Measurements from ENCODE around the gene EFCAB10.

EFCAB10 gene, protein sequence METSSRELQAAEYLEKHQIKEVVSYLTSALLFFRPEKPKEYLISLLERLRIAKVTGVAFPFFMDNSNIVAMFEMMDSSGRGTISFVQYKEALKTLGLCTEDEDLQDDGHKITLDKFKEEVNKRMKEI

GRCh38 chr7:105581066-105581811 is at the start of gene EFCAB10:
Gene EFCAB10 (minus strand): TSS chr7:105581493. CDS start chr7:105581463, 30 bp downstream.
- DNase-seq (ENCODE audit: low read depth) = peak; percentile 52

DNA sequence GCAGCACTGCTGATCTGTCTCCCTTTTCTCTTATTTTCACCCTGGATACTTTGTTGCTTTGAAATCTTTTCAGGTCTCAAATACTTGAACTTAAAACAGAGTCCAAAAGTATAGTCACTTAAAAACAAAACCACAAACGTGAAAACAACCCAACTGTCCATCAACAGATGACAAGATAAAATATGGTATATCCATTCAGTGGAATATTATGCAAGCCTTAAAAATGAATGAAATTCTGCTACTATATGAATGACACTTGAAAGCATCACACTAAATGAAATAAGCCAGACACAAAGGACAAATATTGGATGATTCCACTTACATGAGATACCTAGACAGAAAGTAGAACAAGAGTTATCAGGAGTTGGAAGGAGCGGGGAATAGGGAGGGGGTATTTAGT is 44.7 kb upstream of the EFCAB10 start:
- DNase-seq (ENCODE audit: low read depth) = no peak

DNA sequence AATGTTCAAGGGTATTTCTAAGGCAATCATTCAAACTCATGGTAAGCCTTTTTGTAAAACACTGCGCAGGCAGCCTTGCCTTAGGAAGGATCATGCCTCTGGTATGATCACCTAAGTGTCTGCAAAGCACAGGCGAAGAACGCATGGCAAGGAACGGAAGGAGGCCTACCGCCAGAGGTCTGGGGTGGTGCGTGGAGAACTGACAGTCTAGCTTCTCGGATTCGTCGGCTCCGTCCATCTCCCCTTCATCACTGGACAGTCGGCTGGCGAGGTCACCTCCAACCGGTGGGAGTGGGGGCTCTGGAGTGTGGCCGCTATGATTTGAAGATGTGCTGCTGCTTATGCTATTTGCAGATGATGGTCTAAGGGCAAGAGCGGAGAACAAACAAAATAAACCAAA is 42.6 kb upstream of the EFCAB10 start:
- no peak for DNase-seq (ENCODE audit: low read depth)

- no peak for DNase-seq (ENCODE audit: low read depth)
These were observed 42.1 kb upstream of the EFCAB10 start for GRCh38 chr7:105623378-105623777.

GRCh38 chr7:105622106-105622731 is 40.9 kb upstream of the EFCAB10 start:
- DNase-seq (ENCODE audit: low read depth) = no peak

DNA sequence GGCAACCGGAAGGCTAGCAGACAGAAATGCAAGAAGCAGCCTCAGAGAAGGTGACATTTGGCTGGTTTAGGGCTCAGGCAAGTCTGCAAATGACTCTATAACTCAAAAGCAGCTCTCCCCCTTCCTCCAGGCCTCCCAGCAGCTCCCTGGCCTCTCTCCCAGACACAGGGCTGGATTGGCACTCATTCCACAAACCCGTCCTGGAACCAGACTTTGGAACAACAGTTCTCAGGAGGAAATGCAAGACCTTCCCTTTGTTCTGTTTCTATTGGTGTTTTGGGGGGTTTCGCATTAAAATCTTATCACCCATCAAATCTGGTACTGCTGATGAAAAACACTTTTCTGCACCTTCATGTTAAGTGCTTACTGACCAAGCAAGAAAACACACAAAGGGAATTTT is 40.3 kb upstream of the EFCAB10 start:
- no peak for DNase-seq (ENCODE audit: low read depth)

- DNase-seq (ENCODE audit: low read depth) = no peak
These were observed 39.9 kb upstream of the EFCAB10 start for GRCh38 chr7:105621176-105621575.

- DNase-seq (ENCODE audit: low read depth) = no peak
These were observed 38.3 kb upstream of the EFCAB10 start for GRCh38 chr7:105619590-105619989.

GRCh38 chr7:105618016-105618296 is 36.7 kb upstream of the EFCAB10 start:
- no peak for DNase-seq (ENCODE audit: low read depth)

GRCh38 chr7:105617280-105618015 is 36.2 kb upstream of the EFCAB10 start:
- DNase-seq (ENCODE audit: low read depth) = no peak

DNA sequence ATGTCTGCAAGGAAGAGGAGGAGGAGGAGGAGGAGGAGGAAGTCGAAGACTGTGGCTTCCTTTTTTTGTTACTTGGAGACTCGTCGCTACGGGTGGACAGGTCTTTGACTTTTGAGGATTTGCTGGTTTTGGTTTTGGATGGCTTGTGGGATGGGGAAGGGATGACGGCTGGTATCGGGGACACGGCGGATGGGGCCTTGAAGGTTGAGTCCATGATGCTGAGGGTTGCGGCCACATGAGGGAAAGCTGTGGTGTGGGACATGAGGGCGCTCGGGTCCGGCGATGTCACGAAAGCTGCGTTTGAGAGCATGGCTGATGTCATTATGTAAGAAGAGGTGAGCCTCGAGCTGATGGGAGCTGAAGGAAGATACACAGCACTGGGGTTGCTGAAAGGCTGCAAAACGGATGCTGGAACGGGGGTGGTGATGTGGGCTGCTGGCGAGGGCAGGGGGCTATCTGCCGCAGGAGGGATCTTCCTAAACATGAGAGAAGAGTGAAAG is 33.1 kb upstream of the EFCAB10 start:
- no peak for DNase-seq (ENCODE audit: low read depth)

GRCh38 chr7:105613611-105614330 is 32.5 kb upstream of the EFCAB10 start:
- DNase-seq (ENCODE audit: low read depth) = no peak

DNA sequence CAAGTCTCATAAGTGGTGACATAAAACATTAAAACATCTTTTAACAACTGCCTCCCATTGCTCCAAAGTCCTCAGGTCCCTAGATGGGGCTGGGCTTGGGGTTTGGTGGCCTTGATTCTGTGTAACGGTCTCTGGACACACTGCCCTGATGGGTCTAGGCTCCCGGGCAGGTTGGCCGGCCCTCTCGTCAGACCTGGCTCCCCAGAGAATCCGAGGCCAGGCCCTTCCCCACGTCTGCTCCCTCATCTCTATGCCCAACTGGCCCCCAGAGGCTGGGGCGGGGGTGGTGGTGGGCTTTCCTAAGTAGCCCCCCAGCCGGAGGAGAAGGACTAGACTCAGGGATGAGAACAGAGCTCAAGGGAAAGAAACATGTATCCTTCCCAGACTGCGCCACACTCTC is 31.5 kb upstream of the EFCAB10 start:
- no peak for DNase-seq (ENCODE audit: low read depth)

DNA sequence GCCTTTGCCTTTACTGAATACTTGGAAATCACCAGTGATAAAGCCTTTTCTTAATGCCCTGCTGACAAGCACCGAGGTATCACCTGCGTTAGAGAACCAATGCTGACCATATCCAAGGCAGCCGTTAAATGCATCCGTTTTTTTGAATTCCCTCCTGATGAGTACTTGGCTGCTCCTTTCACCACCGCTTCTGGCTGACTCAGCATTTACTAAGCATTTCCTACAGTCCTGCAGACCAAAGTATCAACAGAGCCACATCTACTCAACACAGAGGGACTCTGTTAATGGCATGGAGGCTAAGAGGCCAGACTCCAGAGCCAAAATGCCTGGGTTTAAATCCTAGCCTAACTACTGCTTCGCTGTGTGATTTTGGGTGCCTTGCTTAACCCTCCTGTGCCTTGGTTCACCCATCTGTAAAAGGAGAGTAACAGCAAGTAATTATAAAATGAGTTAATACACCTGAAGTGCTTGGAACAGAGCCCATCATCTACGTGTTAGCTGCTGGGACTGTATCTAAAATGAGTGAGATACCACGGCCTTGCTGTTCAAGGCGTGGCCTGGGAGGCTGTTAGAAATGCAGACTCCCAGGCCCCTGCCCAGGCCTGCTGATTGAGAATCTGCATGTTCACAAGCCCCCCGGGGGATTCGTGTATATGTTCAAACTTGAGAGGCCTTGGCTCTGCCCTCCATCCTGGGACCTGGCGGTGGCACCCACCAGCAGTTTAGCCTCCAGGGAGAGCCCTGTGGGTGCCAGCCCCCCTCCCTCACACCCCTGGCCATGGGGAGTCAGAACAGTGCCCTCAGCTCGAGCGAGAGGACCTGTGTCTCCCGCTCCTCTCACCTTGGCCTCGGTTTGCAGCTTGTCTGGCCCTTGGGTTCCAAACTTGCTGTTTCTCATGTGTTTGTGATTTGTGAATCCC is 30.8 kb upstream of the EFCAB10 start:
- peak; percentile 36 for DNase-seq (ENCODE audit: low read depth)

- no peak for DNase-seq (ENCODE audit: low read depth)
These were observed 29.1 kb upstream of the EFCAB10 start for GRCh38 chr7:105610165-105610930.

DNA sequence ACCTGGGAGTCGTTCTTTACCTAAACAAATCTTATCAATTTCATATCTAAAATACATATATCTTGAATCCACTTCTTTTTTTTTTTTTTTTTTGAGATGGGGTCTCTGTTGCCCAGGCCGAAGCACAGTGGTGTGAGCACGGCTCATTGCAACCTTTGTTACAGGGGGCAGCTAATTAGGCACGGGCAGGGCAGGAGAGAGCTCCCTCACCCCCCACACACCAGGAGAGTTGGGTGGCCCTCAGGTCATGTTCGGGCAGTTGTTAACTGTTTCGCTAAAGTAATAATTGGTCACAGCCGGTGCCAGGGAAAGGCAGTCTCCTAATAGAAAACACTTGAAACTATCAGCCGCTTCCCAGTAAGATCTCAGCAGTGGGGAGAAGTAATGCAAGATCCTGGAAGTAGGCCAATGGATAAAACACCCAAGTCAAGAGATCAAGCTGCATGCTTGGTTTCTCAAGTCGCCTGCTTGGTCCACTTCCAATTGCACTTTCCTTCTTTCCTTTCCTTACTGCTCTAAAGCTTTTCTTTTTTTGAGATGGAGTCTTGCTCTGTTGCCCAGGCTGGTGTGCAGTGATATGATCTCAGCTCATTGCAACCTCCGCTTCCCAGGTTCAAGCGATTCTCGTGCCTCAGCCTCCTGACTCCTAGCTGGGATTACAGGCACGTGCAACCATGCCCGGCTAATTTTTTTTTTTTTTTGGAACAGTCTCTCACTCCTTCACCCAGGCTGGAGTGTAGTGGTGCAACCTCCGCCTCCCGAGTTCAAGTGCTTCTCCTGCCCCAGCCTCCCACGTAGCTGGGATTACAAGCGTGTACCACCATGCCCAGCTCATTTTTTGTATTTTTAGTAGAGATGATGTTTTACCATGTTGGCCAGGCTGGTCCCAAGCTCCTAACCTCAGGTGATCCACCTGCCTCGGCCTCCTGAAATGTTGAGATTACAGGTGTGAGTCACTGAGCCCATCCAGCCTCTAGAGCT is 21.3 kb upstream of the EFCAB10 start:
- DNase-seq (ENCODE audit: low read depth) = peak; percentile 81

DNA sequence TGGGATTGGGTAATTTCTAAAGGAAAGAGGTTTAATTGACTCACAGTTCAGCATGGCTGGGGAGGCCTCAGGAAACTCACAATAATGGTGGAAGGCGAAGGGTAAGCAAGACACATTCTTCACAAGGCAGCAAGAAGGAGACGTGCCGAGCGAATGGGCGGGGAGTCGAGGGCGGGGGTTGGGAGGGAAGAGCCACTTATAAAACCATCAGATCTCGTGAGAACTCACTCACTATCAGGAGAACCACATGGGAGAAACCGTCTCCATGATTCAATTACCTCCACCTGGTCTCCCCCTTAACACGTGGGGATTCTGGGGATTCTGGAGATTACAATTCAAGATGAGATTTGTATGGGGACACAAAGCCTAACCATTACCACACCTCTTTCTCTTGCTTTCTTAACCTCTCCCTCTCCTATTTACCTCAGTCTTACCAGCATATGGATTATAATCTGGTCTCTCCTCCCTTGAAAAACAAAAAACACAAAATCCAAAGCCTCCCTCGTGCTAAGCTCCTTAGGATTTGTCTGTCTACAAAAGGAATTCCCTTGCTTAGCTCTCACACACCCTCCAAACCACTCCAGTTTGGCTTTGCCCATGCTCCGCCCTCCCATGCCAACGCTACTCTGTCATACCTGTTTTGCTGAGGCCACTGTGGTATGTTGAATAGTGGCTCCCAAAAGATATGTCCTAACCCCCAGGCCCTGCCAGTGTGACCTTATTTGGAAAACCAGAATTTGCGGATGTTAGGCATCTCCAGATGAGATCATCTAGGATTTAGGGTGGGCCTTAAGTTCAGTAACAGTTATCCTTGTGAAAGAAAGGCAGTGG is 19.6 kb upstream of the EFCAB10 start:
- no peak for DNase-seq (ENCODE audit: low read depth)

DNA sequence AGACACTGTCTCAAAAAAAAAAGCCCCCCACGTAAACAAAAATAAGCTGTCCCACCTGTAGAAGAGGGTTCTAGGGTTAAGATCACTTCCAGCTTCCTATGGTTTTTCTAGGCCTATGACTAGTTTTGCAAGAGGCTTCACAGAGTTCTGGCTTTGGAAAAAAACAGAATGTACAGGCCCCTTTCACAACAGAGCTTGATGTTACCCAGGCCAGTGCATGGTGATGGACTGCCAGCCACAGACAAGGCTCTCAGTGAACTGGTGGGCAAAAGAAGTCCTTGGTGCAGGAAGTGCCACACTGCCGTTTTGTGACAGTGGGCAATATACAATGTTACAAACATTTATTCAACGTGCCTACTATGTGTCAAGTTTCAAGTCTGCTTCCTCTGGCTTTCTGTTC is 18.3 kb upstream of the EFCAB10 start:
- DNase-seq (ENCODE audit: low read depth) = no peak

Data from iris pigment epithelial cell (primary cell).